ENCODE results near the gene SULT4A1.

DNA sequence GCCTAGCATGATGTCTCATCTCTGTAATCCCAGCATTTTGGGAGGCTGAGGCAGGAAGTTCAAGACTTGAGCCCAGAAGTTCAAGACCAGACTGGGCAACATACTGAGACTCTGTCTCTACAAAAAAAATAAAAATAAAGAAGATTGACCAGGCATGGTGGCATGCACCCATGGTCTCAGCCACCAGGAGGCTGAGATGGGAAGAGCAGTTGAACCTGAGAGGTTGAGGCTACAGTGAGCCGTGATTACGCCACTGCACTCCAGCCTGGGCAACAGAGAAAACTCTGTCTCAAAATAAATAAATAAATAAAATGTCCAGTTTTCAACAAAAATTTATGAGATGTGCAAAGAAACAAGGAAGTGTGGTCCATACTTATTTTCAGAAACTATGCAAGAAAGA lies 78.5 kb downstream of the SULT4A1 start:
- TF ChIP-seq EZH2 (IDR thresholded peaks at IDR 0.05; ENCODE audit: low read depth, unreplicated experiment) (no peak), EZH2phosphoT487 (IDR thresholded peaks at IDR 0.05; ENCODE audit: unreplicated experiment) (no peak), NANOG (IDR thresholded peaks at IDR 0.05; ENCODE audit: borderline replicate concordance) (no peak), POLR2AphosphoS5 (IDR thresholded peaks at IDR 0.05; ENCODE audit: low read depth) (no peak), CREB1 (CRISPR knock-in tag; IDR thresholded peaks at IDR 0.05; ENCODE audit: low read depth) (no peak), JUNB (IDR thresholded peaks at IDR 0.05; ENCODE audit: unreplicated experiment) (no peak), ZNF114 (CRISPR knock-in tag; IDR thresholded peaks at IDR 0.05) (no peak)
- TF ChIP-seq, protein P1, sequence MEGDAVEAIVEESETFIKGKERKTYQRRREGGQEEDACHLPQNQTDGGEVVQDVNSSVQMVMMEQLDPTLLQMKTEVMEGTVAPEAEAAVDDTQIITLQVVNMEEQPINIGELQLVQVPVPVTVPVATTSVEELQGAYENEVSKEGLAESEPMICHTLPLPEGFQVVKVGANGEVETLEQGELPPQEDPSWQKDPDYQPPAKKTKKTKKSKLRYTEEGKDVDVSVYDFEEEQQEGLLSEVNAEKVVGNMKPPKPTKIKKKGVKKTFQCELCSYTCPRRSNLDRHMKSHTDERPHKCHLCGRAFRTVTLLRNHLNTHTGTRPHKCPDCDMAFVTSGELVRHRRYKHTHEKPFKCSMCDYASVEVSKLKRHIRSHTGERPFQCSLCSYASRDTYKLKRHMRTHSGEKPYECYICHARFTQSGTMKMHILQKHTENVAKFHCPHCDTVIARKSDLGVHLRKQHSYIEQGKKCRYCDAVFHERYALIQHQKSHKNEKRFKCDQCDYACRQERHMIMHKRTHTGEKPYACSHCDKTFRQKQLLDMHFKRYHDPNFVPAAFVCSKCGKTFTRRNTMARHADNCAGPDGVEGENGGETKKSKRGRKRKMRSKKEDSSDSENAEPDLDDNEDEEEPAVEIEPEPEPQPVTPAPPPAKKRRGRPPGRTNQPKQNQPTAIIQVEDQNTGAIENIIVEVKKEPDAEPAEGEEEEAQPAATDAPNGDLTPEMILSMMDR (conservative IDR thresholded peaks at IDR 0.05; ENCODE audit: low read depth in 2 of 2): peak; percentile 43 to 54
- TF ChIP-seq, protein P2, sequence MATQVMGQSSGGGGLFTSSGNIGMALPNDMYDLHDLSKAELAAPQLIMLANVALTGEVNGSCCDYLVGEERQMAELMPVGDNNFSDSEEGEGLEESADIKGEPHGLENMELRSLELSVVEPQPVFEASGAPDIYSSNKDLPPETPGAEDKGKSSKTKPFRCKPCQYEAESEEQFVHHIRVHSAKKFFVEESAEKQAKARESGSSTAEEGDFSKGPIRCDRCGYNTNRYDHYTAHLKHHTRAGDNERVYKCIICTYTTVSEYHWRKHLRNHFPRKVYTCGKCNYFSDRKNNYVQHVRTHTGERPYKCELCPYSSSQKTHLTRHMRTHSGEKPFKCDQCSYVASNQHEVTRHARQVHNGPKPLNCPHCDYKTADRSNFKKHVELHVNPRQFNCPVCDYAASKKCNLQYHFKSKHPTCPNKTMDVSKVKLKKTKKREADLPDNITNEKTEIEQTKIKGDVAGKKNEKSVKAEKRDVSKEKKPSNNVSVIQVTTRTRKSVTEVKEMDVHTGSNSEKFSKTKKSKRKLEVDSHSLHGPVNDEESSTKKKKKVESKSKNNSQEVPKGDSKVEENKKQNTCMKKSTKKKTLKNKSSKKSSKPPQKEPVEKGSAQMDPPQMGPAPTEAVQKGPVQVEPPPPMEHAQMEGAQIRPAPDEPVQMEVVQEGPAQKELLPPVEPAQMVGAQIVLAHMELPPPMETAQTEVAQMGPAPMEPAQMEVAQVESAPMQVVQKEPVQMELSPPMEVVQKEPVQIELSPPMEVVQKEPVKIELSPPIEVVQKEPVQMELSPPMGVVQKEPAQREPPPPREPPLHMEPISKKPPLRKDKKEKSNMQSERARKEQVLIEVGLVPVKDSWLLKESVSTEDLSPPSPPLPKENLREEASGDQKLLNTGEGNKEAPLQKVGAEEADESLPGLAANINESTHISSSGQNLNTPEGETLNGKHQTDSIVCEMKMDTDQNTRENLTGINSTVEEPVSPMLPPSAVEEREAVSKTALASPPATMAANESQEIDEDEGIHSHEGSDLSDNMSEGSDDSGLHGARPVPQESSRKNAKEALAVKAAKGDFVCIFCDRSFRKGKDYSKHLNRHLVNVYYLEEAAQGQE (IDR thresholded peaks at IDR 0.05; ENCODE audit: unreplicated experiment): no peak
- TF ChIP-seq, protein P3, sequence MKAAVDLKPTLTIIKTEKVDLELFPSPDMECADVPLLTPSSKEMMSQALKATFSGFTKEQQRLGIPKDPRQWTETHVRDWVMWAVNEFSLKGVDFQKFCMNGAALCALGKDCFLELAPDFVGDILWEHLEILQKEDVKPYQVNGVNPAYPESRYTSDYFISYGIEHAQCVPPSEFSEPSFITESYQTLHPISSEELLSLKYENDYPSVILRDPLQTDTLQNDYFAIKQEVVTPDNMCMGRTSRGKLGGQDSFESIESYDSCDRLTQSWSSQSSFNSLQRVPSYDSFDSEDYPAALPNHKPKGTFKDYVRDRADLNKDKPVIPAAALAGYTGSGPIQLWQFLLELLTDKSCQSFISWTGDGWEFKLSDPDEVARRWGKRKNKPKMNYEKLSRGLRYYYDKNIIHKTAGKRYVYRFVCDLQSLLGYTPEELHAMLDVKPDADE (IDR thresholded peaks at IDR 0.05): no peak
- TF ChIP-seq, protein P4, sequence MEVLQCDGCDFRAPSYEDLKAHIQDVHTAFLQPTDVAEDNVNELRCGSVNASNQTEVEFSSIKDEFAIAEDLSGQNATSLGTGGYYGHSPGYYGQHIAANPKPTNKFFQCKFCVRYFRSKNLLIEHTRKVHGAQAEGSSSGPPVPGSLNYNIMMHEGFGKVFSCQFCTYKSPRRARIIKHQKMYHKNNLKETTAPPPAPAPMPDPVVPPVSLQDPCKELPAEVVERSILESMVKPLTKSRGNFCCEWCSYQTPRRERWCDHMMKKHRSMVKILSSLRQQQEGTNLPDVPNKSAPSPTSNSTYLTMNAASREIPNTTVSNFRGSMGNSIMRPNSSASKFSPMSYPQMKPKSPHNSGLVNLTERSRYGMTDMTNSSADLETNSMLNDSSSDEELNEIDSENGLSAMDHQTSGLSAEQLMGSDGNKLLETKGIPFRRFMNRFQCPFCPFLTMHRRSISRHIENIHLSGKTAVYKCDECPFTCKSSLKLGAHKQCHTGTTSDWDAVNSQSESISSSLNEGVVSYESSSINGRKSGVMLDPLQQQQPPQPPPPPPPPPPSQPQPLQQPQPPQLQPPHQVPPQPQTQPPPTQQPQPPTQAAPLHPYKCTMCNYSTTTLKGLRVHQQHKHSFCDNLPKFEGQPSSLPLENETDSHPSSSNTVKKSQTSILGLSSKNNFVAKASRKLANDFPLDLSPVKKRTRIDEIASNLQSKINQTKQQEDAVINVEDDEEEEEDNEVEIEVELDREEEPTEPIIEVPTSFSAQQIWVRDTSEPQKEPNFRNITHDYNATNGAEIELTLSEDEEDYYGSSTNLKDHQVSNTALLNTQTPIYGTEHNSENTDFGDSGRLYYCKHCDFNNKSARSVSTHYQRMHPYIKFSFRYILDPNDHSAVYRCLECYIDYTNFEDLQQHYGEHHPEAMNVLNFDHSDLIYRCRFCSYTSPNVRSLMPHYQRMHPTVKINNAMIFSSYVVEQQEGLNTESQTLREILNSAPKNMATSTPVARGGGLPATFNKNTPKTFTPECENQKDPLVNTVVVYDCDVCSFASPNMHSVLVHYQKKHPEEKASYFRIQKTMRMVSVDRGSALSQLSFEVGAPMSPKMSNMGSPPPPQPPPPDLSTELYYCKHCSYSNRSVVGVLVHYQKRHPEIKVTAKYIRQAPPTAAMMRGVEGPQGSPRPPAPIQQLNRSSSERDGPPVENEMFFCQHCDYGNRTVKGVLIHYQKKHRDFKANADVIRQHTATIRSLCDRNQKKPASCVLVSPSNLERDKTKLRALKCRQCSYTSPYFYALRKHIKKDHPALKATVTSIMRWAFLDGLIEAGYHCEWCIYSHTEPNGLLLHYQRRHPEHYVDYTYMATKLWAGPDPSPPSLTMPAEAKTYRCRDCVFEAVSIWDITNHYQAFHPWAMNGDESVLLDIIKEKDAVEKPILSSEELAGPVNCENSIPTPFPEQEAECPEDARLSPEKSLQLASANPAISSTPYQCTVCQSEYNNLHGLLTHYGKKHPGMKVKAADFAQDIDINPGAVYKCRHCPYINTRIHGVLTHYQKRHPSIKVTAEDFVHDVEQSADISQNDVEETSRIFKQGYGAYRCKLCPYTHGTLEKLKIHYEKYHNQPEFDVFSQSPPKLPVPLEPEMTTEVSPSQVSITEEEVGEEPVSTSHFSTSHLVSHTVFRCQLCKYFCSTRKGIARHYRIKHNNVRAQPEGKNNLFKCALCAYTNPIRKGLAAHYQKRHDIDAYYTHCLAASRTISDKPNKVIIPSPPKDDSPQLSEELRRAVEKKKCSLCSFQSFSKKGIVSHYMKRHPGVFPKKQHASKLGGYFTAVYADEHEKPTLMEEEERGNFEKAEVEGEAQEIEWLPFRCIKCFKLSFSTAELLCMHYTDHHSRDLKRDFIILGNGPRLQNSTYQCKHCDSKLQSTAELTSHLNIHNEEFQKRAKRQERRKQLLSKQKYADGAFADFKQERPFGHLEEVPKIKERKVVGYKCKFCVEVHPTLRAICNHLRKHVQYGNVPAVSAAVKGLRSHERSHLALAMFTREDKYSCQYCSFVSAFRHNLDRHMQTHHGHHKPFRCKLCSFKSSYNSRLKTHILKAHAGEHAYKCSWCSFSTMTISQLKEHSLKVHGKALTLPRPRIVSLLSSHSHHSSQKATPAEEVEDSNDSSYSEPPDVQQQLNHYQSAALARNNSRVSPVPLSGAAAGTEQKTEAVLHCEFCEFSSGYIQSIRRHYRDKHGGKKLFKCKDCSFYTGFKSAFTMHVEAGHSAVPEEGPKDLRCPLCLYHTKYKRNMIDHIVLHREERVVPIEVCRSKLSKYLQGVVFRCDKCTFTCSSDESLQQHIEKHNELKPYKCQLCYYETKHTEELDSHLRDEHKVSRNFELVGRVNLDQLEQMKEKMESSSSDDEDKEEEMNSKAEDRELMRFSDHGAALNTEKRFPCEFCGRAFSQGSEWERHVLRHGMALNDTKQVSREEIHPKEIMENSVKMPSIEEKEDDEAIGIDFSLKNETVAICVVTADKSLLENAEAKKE (CRISPR knock-in tag; IDR thresholded peaks at IDR 0.05): no peak

Measured in GM23338 (cell line).